ENCODE results near the gene DCP1A. TPM values are rescaled to one million over a fixed set of nuclear protein-coding genes. Genes with fewer than 3 reads are reported as not detected.

The DCP1A gene
- total and polyA plus RNA-seq, 9 of the 15 experiments (the other 6 are each of a cell fraction or from before 2014, with no cell fraction given): 6.6 to 33.7 (median 13.3) TPM

DNA sequence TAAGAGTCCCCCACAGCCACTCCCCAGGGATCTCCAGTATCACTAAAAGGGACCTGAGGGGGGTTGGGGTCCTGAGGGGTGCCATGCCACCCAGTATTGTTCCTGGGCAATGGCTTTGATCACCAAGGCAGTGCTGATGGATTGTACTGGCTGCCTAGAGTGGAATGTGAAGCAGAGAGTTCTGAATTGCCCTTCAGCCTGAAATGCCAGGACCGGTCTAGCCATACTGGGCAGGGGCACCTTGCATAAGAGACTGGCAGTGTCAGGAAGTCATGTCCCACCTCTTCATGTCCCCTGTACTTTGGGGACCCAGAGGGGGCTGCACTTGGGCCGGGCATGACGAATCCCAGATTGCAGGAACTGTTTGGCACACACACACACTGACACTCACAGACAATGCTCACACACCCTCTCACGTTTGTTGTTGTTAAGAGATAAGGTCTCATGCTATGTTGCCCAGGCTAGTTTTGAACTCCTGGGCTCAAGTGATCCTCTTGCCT, 87.0 kb downstream of the DCP1A start (continued):
- TF ChIP-seq, protein P1, sequence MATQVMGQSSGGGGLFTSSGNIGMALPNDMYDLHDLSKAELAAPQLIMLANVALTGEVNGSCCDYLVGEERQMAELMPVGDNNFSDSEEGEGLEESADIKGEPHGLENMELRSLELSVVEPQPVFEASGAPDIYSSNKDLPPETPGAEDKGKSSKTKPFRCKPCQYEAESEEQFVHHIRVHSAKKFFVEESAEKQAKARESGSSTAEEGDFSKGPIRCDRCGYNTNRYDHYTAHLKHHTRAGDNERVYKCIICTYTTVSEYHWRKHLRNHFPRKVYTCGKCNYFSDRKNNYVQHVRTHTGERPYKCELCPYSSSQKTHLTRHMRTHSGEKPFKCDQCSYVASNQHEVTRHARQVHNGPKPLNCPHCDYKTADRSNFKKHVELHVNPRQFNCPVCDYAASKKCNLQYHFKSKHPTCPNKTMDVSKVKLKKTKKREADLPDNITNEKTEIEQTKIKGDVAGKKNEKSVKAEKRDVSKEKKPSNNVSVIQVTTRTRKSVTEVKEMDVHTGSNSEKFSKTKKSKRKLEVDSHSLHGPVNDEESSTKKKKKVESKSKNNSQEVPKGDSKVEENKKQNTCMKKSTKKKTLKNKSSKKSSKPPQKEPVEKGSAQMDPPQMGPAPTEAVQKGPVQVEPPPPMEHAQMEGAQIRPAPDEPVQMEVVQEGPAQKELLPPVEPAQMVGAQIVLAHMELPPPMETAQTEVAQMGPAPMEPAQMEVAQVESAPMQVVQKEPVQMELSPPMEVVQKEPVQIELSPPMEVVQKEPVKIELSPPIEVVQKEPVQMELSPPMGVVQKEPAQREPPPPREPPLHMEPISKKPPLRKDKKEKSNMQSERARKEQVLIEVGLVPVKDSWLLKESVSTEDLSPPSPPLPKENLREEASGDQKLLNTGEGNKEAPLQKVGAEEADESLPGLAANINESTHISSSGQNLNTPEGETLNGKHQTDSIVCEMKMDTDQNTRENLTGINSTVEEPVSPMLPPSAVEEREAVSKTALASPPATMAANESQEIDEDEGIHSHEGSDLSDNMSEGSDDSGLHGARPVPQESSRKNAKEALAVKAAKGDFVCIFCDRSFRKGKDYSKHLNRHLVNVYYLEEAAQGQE (IDR thresholded peaks at IDR 0.05; ENCODE audit: borderline replicate concordance): no peak
- TF ChIP-seq, protein P1 (CRISPR knock-in tag; IDR thresholded peaks at IDR 0.05; ENCODE audit: low read depth): no peak
- TF ChIP-seq ZNF77 (CRISPR knock-in tag; IDR thresholded peaks at IDR 0.05): no peak

Data from K562 (cell line).